ENCODE measurements around the gene HDAC4.

The HDAC4 gene

DNA sequence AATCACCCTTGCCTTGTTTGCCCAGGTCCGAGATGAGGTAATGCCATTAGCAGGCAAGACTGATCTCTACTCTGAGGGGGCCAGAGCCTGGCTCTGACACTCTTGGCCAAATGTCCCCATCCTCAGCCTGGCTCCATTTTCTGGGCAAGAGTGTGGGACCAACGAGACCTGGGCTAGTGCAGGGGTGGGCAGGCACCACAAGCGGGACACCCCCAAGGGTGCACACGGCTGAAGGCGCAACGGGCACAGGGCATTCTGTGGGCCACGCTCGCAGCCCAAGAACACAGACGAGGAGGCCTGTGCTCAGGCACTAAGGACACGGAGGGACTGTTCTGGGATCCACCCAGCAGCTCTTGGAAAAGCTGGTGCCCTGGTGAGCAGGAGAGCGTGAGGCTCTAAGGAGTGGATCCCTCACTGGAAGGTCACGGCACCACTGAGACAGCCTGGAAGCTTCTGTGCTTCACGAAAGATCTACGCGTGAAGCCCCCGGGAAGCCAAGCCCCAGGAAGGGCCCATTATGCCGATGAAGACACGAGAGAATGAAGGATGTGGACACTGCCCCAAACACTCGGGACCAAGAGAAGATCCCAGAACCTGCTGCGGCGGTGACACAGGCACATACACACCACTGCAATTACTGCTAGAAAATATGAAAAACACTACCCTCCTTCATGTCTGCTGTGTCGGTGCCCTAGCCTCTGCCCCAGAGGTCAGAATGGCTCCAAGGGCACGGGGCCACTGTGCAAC, 138.2 kb downstream of the HDAC4 start:
- H3K4me3 ChIP-seq (ENCODE audit: control insufficient read depth, low read depth, low read length), result no peak overlapping the region
- peak; percentile 40 for DNase-seq (ENCODE audit: low read depth)
- TF ChIP-seq, protein P1, sequence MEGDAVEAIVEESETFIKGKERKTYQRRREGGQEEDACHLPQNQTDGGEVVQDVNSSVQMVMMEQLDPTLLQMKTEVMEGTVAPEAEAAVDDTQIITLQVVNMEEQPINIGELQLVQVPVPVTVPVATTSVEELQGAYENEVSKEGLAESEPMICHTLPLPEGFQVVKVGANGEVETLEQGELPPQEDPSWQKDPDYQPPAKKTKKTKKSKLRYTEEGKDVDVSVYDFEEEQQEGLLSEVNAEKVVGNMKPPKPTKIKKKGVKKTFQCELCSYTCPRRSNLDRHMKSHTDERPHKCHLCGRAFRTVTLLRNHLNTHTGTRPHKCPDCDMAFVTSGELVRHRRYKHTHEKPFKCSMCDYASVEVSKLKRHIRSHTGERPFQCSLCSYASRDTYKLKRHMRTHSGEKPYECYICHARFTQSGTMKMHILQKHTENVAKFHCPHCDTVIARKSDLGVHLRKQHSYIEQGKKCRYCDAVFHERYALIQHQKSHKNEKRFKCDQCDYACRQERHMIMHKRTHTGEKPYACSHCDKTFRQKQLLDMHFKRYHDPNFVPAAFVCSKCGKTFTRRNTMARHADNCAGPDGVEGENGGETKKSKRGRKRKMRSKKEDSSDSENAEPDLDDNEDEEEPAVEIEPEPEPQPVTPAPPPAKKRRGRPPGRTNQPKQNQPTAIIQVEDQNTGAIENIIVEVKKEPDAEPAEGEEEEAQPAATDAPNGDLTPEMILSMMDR (conservative IDR thresholded peaks at IDR 0.05; ENCODE audit: control insufficient read depth, insufficient read depth, low read depth, low read length), result no peak

- DNase-seq (ENCODE audit: low read depth), result no peak
- TF ChIP-seq, protein P1 (conservative IDR thresholded peaks at IDR 0.05; ENCODE audit: control insufficient read depth, insufficient read depth, low read depth, low read length), result no peak
- no peak overlapping the region for H3K4me3 ChIP-seq (ENCODE audit: control insufficient read depth, low read depth, low read length)
These were observed 138.9 kb downstream of the HDAC4 start for GRCh38 chr2:239261796-239262483.

DNA sequence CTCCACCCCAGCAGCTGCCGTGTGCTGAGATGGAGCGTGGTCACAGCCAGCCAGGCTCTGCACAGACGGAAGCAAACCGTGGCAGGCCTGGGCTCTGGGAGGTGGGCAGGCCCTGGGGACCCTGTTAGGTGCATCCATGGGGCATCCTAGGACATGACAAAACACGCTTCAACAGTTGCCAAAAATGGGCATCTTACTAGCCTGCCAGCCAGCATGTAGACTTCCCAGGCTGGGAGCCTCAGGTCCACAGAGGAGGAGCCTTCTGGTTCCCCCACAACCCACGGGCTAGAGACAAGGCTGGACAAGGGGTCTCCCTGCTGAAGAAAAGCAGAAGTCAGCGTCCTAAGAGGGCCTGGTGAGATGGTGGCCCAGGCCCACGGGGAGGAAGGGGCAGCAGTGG, 139.5 kb downstream of the HDAC4 start:
- H3K4me3 ChIP-seq (ENCODE audit: control insufficient read depth, low read depth, low read length), result no peak overlapping the region
- no peak for DNase-seq (ENCODE audit: low read depth)
- TF ChIP-seq, protein P1 (conservative IDR thresholded peaks at IDR 0.05; ENCODE audit: control insufficient read depth, insufficient read depth, low read depth, low read length), result no peak

DNA sequence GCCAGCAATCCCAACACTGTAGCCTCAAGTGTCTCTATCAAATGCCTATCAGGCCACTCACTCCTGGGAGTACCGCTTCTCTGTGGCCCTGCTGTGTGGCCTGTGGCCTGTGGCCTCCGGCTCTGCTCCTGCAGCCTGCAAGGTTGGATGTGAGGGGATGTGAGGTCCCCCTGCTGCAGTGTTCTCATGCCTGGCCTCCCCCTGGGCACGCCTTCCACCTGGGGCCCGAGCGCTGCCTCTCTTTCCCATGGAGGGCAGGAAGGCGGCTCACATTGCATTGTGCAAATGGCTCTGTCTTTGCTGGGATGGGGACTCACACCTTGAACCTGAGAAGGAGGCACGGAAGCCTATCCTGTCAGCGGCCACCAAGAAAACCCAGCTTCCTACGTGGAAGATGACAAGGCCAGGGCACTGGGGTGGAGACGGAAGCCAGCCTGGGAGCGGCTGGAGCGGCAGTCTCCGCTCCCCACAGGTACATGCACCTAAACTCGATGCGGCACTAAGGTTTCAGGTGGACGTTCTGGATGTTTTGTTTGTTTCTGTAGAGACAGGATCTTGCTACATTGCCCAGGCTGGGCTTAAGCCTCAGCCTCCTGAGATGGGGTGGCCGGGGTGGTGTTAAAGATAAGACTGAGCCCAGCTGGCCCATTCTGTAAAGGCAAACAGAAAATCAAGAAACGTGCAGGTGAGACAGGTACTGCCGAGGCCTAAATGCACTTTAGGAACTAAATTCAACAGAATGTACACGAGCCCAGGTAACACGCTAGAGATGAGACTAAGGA, 140.1 kb downstream of the HDAC4 start:
- no peak overlapping the region for H3K4me3 ChIP-seq (ENCODE audit: control insufficient read depth, low read depth, low read length)
- no peak for DNase-seq (ENCODE audit: low read depth)
- TF ChIP-seq, protein P1 (conservative IDR thresholded peaks at IDR 0.05; ENCODE audit: control insufficient read depth, insufficient read depth, low read depth, low read length), result no peak

DNA sequence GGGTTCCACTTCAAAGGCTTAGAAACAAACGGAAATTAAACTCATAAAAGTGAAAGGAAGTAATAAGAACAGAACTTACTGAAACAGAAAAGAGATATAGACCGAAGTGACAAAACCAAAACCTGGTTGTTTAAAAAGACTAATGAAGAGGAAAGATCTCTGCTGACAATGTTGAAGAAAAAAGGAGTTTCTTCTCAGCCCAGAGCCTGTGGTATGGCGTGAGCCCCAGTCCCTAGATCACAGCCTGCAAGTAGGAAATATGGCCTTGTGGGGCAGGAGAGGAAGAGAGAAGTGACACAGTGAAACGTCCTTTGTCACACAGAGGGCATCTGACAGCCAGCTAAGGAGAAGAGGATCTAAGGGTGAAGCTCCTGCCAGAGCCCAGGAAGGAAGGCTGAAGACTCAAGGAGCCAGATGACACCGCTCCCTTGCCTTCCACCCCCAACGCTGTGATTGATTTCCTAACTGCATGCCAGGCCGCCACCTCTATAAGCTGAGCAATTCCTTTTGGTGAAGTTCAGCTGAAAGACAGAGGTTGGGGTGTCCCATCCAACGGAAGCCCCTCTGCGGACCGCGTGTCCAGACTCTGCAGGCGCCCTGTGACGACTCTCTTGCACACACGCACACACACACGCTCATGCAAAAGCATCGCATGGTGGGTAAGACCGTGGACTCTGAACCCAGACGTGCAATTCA, 141.1 kb downstream of the HDAC4 start:
- TF ChIP-seq, protein P1 (conservative IDR thresholded peaks at IDR 0.05; ENCODE audit: control insufficient read depth, insufficient read depth, low read depth, low read length), result no peak
- no peak for DNase-seq (ENCODE audit: low read depth)
- no peak overlapping the region for H3K4me3 ChIP-seq (ENCODE audit: control insufficient read depth, low read depth, low read length)

GRCh38 chr2:239259173-239259572, 141.6 kb downstream of the HDAC4 start:
- TF ChIP-seq, protein P1 (conservative IDR thresholded peaks at IDR 0.05; ENCODE audit: control insufficient read depth, insufficient read depth, low read depth, low read length), result no peak
- no peak for DNase-seq (ENCODE audit: low read depth)
- H3K4me3 ChIP-seq (ENCODE audit: control insufficient read depth, low read depth, low read length), result no peak overlapping the region

Measured in fibroblast of mammary gland (primary cell).